GM21367 (cell line): Measurements from ENCODE around the gene PLEKHA7.
"Not testable (repeated sequence)": the region's sequence is repeated elsewhere in the genome, so short reads cannot be mapped to it uniquely, and the experiment has no call there.

Experiments used
- ATAC-seq: cut with Tn5 transposase; IDR thresholded peaks from one replicate; pipeline ENCODE4 v1.9.1; 2021; ENCODE audit not compliant: unreplicated experiment

Gene PLEKHA7

DNA sequence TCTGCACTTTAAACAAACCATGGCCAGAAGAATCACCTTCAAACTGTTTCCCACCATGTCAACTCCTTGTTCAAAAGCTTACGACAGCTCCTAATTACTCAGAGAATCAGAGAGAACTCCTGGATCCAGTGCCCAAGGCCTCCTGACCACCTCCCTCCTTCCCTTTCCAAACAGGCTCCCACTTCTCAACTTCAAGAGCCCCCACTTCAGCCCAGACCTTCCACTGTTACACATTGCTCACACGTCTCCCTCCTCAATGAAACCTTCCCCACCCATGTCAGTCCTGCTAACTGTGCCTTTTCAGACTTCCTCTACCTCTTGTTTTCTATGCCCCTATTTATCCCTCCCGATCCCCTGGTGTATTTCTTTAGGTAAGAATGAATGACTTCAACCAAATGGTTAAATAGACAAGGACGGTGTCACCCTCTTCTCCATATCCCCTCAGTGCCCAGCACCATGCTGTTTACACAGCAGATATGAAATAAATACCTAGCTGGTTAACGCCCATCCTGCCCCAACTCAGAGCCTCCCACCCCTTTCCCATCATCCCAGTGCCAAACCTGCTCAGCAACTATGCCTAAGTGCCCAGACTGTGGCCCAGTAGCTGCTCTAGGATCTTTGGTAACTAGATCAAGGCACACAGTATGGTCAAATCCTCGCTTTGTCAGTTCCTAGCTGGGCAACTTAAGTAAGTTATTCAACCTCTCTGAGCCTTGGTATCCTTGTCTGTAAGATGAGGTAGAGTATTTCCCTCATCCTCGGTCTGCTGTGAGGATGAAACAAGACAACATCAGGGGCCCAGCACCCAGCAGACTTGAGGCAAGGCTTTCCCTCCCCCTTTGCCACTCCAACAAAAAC is 36.8 kb downstream of the PLEKHA7 start:
- ATAC-seq, result no peak

- no peak for ATAC-seq
These were observed 37.8 kb downstream of the PLEKHA7 start for GRCh38 chr11:16976379-16976778.

GRCh38 chr11:16975906-16976305 is 38.3 kb downstream of the PLEKHA7 start:
- ATAC-seq, result no peak

DNA sequence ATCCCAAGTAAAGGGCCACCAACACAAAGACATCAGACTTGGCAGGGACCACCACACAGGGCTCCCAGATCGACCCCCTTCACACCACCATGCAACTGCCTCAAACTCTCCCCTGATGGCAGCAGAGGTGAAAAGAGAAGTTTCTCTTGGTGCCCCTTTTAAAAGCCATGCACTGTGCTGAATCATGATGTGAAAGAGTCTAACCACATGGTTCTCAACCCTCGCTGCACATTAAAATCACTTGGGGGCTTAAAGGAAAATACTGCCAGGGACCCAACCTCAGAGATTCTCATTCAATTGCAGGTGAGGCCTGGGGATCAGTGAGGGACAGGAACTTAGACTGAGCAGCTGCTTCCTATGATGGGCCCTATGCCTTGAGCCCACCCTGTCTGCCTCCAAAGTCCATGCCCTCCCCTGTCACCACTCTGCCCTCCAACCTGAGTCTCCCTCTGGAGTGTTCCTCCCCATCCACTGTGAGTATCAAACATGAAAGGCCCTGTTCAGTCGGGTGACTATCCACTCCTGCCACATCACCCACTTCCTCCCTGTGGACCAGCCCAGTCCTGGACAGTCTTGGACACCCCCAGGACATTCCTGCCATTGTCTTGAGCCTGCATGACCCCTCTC is 40.8 kb downstream of the PLEKHA7 start:
- no peak for ATAC-seq

GRCh38 chr11:16969010-16969999 is 44.9 kb downstream of the PLEKHA7 start:
- ATAC-seq, result no peak

DNA sequence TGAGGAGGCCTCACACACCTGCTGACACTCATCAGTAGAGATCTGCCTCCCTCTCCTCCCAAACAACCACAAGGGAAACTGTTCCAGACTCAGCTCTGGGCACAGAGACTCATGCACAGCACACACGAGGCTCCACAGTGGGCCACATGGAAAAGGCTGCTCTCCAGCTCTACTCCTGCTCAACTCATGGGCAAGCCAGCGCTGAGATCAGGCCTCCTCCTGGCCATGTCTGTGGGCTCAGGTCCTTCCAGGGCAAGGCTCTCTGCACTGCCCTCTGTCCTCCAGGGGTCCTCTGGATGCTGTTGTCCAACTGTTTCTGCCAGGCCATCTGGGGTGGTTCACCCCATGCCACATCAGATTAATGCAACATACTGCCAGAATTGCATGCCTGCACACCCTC is 46.0 kb downstream of the PLEKHA7 start:
- ATAC-seq, result no peak

DNA sequence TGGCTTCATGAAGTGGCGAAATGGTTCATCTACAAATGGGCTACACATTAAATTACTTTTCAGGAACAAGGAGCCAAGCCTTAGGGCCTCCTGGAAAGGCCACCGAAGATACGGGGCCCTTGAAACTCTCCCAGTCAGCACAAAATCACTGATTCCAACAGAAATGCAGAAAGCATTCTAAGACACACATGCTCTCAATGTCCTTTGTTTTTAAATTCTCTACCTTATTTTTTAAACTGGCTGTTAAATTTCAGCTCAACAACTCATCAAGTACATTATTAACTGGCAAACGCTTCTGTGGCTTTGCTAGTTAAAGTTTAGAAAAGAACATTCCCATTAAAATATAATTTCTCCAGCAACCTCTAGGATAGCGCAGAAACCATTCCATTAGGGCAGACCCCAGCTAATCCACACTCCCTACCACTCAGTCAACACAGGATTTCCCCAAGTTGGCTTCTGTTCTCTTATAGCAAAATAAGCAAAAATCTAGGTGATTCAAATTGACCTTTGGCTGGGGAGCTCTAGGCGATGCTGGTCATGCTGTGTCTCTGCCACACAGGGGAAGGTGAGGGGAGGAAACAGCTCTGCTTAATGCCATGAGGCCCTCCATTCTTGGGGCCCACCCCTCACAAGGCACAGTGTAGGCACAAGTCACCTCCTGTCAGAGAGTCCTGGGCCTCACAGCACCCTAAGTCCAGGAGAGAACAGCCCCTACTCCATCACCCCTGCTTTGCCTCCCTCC is 47.1 kb downstream of the PLEKHA7 start:
- ATAC-seq, result no peak

- no peak for ATAC-seq
These were observed 49.7 kb downstream of the PLEKHA7 start for GRCh38 chr11:16964501-16964900.

GRCh38 chr11:16963316-16963876 is 50.8 kb downstream of the PLEKHA7 start:
- no peak for ATAC-seq

GRCh38 chr11:16962589-16962988 is 51.6 kb downstream of the PLEKHA7 start:
- not testable (repeated sequence) for ATAC-seq

DNA sequence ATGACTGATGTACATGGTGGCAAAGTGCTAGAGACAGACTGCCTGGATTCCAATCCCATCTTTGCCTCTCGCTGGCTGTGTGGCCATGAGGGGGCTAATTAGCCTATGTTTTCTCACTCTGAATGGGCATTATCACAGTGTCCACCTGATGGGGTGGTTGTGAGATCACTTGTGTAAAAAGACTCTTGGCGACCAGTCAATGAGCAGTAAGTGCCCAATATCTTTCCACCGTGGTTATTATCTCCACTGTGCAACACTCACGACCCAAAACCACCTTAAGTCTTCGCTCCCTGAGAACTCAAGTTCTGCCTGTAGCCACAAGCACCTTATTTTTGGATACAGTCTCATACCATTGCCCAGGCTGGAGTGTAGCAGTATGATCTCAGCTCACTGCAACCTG is 52.1 kb downstream of the PLEKHA7 start:
- ATAC-seq, result no peak

- ATAC-seq, result no peak
These were observed 54.0 kb downstream of the PLEKHA7 start for GRCh38 chr11:16960250-16960649.

- ATAC-seq, result no peak
These were observed 54.6 kb downstream of the PLEKHA7 start for GRCh38 chr11:16959602-16960001.

- ATAC-seq, result no peak
These were observed 55.4 kb downstream of the PLEKHA7 start for GRCh38 chr11:16958833-16959232.

DNA sequence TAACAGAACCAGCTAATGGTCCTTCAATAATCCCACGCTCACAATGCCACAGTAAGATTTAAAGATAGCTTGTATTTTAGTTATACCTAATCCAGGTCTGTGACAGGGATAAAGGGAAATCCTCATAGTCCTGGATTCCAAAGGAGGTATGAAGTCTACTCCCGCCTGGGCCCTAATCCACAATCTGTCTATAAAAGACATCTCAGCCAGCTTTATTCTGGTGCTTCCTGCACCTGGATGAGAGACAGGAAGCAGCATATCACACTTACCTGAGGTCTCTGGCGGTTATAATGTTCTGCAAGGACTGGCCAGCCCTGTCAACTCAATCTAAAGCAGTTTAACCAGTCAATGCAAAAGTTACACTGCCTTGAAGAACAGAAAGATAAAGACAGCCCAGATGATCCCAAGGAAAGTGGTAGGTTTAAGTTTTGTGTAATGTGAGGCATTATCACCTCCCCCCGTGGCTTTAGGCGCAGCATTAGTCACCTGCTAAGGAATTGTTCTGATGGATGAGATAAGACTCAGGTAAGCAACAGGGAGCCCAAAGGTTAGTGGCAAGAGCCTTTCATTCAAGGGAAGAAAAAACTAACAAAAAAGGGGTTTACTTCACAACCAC is 57.6 kb downstream of the PLEKHA7 start:
- no peak for ATAC-seq

- no peak for ATAC-seq
These were observed 60.6 kb downstream of the PLEKHA7 start for GRCh38 chr11:16953663-16954062.

DNA sequence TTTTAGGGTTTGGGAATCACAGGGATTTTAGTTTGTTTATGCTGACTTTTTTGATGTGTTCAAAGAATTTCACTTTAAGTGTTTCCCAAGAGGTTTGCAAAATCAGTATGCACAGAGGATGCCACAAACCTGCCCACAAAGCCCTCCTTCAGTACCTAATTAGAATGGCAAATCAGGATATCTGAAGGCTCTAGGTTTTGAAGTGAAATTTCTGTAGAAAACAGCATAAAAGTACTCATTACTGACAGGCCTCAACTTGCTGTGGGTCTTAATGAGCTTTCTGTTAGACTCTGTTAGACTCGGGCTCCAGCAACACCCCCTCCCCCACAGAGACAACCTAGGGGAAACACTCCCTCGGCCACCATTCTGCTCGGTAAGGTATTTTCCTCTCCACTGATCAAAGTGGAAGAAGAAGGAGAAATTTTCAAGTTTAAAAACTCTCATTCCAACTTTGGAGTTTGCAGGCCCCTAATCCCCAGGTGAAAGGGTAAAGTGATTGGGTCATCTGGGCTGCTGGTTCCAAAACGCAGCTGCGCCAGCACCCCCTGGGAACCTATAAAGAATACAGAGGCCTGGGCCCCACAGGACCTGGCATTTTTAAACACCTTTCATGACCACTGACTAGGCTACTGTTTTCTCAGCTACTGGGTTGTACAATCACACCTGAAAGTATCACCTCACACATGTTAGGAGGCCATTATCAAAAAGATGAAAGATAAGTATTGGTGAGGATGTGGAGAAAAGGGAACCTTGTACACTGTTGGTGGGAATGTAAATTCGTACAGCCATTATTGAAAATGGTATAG is 67.5 kb downstream of the PLEKHA7 start:
- peak; percentile 55 for ATAC-seq

DNA sequence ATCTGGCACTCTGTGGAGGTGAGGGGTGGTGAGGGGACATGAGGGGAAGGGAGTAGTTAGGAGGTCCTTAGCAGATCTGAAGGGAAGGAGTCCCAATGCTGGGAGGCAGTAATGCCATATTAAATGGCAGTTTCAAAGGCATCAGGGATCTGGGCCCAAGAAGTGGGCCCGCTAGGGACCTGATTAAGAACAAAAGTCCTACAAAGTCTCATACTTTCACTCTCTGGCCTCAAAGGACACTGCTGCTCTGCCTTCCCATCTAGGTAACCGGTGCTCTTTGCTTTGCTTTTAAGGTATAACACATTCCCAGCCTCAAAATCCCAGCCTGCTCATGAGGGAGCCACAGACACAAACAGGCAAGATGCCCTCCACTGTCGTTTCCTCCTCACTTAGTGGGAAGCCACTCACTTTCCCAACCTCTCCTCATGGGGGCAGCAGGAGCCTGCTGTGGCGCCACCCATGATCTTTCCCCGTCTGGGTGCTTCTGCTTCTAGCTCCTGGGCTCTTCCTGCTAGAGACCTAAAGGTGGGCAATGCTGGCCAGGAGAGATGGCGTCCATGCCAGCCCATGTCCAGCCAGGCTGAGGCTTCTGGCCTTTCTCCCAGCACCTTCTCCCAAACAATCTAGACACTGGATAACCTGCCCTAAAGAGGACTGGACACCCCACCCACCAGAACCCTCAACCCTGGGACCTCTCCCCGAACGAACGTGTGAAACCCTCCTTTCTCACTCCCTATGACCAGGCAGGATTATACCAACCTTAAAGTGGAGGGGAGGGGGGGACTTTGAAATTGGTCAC is 68.3 kb downstream of the PLEKHA7 start:
- ATAC-seq, result peak; percentile 78
